ENCODE measurements around the gene TTC39B.

TTC39B gene

DNA sequence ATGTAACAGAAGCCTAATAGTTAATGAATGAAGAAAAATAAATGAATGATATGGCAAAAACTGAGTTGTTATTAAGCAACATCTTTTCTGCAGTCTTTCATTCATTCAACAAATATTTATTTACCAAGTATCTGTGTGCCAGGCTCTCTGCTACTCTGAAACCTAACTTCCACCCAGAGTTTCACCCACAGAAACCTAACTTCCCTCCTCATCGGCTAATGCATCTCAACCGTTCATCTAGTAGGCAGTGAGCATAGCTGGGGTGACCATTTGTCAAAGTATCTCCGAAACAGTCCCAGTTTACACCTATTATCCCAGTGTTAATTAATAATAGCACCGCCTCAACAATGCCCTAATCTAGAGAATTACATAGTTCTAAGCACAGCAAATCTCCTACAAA lies 1.5 kb downstream of the TTC39B start:
- in situ Hi-C loops (cut with HindIII; ENCODE audit: low sequenced_read_pairs), result no loop called here

DNA sequence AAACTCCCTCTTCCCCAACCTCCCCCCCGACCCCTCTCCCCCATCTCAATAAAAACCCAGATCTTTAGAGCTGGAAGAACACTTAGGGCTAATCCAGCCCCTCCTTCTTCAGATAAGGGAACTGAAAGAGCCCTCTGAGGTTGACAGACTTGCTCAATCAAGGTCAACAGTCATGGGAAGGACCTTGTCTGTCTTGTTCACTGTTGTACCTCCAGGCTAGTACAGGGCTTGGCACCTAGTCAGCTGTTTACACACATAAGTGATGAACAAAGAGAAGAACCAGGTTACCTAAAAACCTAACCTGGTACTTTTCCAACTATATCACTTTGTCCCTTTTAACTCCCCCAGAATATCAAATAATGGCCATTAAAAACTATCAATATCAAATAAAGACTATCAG lies 2.4 kb downstream of the TTC39B start:
- in situ Hi-C loops (cut with HindIII; ENCODE audit: low sequenced_read_pairs), result no loop called here

DNA sequence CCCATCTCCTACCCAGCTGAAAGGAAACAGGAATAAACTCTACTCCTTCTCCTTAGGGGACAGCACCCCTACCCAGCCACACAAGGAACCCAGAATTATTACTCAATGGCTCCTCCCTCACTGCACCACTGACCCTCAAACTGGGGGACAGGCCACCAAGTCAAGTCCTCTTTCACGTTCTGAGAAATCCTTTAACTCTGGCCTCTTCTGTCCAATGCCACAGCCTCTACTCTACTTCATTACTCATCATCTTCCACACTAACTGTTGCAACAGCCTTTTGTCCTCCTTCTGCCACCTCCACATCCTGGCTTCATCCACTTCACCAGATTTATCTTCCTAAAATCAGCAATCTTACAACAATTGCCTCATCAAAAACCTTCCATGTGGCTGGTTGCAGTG lies 6.8 kb downstream of the TTC39B start:
- in situ Hi-C loops (cut with HindIII; ENCODE audit: low sequenced_read_pairs), result no loop called here

GRCh38 chr9:15299374-15299939 lies 7.6 kb downstream of the TTC39B start:
- in situ Hi-C loops (cut with HindIII; ENCODE audit: low sequenced_read_pairs), result no loop called here

GRCh38 chr9:15298362-15298761 lies 8.7 kb downstream of the TTC39B start:
- in situ Hi-C loops (cut with HindIII; ENCODE audit: low sequenced_read_pairs), result no loop called here

DNA sequence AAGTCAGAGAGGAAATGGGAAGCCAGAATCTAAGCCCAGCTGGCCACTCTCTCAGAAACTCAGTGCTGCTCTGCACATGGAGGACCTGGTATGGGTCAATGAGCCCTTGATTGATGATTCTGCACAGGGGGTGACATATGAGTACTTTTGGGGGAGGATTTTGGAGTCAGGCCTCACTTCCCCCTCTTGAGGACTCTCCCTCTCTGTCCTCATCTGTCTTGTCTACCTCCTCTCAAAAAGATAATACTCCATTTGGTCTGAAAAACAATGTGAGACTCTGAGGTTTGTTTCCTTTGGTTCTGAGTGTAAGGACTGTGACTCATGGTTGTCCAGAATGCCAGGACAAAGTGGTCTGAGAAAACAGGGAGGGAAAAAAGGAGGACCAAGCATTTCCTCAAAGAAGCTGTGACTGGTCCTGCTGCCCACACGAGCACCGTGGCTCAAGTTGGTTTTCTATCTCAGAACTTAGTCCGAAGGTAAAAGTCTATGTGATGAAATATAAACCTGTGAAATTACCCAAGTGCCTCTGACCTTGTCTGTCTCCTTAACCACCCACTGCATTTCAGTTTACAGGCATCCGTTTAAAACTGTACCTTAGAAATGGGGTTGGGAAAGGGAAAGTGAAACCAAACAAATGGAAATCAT lies 11.1 kb downstream of the TTC39B start:
- in situ Hi-C loops (cut with HindIII; ENCODE audit: low sequenced_read_pairs), result no loop called here

DNA sequence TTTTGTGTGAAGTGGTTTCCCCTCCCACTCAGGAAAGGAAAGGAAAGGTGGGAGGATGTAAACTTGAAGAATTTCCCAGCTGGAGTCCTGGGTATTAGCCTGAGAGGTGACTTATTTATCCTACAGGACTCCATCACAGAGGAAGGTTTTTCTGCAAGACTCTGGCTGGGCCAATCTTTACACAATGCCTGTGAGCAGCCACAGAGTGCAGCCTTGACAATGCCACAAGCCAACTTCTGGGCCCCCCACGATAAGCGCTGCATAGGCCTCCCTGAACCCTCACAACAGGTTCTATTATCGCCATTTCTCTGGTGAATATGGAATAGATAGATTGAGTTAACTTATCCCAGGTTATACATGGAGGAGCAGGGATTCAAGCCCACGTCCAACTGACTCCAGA lies 12.4 kb downstream of the TTC39B start:
- in situ Hi-C loops (cut with HindIII; ENCODE audit: low sequenced_read_pairs), result no loop called here

- in situ Hi-C loops (cut with HindIII; ENCODE audit: low sequenced_read_pairs), result no loop called here
These were observed 13.2 kb downstream of the TTC39B start for GRCh38 chr9:15293804-15294316.

DNA sequence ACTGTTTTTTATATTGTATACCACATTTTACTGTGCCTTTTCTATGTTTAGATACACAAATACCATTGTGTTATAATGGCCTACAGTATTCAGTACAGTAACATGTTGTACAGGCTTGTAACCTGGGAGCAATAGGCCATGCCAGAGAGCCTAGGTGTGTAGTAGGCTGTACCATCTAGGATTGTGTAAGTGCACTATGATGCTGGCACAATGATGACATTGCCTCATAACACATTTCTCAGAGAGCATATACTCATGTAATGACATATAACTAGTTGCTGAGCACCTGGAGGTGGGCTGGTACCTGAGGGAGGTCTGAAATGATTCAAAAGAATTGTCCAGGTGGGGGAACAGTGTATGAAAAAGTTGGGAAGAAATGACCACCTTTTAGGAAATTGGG lies 13.9 kb downstream of the TTC39B start:
- in situ Hi-C loops (cut with HindIII; ENCODE audit: low sequenced_read_pairs), result no loop called here

DNA sequence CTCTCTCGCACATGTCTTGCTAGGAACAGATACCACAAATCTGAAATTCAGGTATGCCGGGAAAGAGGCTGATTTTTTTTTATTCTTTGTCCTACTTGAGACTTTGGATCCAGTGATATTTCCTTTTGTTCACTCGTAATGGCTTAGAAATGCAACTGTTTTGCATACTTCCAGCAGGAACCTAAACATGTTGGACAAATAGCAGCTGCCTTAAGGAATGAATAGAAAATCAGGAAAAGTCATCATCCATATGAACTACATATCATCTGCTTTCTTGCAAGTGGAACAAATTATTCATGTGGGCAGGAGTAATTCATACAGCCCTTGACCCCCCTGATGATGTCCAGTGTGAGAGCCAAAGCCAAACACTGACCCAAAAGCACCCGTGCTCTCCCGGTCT lies 17.4 kb downstream of the TTC39B start:
- in situ Hi-C loops (cut with HindIII; ENCODE audit: low sequenced_read_pairs), result no loop called here

- in situ Hi-C loops (cut with HindIII; ENCODE audit: low sequenced_read_pairs), result no loop called here
These were observed 19.7 kb downstream of the TTC39B start for GRCh38 chr9:15287309-15287708.

- in situ Hi-C loops (cut with HindIII; ENCODE audit: low sequenced_read_pairs), result no loop called here
These were observed 20.7 kb downstream of the TTC39B start for GRCh38 chr9:15286161-15286821.

GRCh38 chr9:15282567-15283285 lies 24.3 kb downstream of the TTC39B start:
- in situ Hi-C loops (cut with HindIII; ENCODE audit: low sequenced_read_pairs), result no loop called here

DNA sequence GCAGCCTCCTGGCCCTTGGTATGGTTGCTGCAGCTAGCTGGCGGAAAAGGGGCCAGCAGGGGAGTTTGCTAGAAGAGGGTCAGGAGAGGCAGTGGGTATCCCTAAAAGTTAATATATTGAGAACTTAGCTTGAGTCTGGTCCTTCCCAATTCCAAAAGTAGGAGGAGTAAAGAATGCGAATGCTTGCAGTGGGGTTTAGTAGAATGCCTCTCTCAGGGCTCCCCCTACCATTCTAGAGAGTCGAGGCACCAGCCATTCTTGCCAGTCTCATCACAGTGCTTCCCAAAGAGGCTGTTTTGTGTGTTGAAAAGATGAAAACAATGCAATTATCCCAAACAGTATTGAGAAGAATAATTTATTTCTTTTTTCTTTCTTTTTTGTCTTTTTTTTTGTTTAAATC lies 26.4 kb downstream of the TTC39B start:
- in situ Hi-C loops (cut with HindIII; ENCODE audit: low sequenced_read_pairs), result no loop called here

DNA sequence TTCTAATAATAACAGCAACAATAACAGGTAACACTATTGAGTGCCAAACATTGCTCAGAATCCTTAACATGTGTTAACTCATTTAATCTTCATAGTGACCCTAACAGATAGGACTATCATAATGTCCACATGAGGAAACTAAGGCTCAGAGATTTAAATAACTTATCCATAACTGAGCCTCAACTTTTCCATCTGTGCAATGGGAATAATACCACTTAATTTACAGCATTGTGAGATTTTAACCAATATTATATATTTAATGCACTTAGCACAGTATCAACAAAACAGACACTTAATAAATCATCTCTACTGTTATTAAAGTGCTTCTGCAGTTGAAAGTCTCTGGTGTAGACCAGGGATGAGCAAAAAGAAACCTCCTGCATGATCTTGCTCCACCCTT lies 28.2 kb downstream of the TTC39B start:
- in situ Hi-C loops (cut with HindIII; ENCODE audit: low sequenced_read_pairs), result no loop called here

GRCh38 chr9:15278091-15278687 lies 28.8 kb downstream of the TTC39B start:
- in situ Hi-C loops (cut with HindIII; ENCODE audit: low sequenced_read_pairs), result no loop called here

- in situ Hi-C loops (cut with HindIII; ENCODE audit: low sequenced_read_pairs), result no loop called here
These were observed 29.5 kb downstream of the TTC39B start for GRCh38 chr9:15277400-15278090.

GRCh38 chr9:15276328-15276938 lies 30.6 kb downstream of the TTC39B start:
- in situ Hi-C loops (cut with HindIII; ENCODE audit: low sequenced_read_pairs), result no loop called here

DNA sequence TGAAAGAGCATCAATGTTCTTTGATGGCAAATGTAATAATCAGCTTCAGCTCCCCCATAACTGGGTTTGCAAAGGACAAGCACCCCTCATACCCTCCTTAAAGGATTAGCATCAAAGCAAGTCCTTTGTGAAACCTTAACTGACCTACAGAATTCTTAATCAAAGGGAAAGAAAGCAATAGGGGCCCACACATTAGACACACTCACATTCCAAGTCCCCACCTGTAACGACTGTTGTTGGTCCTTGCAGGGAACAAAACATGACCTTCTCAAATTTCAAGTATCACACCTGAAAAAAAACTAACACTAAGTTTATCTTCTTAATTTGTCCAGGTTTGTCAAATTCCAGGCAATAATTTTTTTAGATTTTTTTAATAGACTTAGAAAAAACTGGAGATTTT lies 32.6 kb downstream of the TTC39B start:
- in situ Hi-C loops (cut with HindIII; ENCODE audit: low sequenced_read_pairs), result no loop called here

DNA sequence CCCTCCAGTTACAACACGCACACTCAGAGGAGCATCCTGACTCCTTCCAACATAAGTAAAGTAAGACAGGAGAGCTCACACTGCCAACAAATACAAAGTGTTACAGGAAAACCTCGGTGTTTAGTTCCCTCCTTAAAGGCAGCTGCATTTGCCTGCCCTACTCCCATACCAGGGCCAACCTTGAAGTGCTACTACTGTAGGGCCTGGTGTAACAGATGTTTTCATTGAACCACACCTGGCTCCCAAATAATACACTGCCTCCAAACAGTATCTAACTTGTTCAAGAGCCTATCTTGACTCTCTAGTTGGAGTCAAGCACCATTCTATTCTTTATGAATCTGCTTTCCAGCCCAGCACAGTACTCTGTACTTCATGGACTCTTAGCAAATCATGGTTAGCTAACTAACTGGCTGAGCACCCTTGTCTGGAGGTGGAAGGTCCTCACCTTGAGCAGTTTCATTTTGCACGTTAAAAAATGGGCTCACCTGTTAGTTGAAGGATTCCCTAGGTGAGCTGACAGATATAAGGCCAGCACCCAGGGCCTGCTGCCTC lies 34.6 kb downstream of the TTC39B start:
- in situ Hi-C loops (cut with HindIII; ENCODE audit: low sequenced_read_pairs), result no loop called here
